HL-60 (cell line): ENCODE data around the gene SIGLEC6.
A peak's percentile ranks its signal among the peaks of the same experiment; 100 is the strongest.

ENCODE experiments used
- CTCF ChIP-seq: IDR thresholded peaks from one replicate; pipeline ENCODE4 v1.5.1; 2011; ENCODE audit warnings: low read length, control low read depth, inconsistent platforms; ENCODE audit not compliant: insufficient read depth
- POLR2AphosphoS5 ChIP-seq: IDR thresholded peaks from 2 replicates; pipeline ENCODE4 v1.6.1; 2012; ENCODE audit warnings: low read depth
- REST ChIP-seq: IDR thresholded peaks from 2 replicates; pipeline ENCODE4 v1.6.1; 2012; ENCODE audit warnings: low read depth; ENCODE audit not compliant: insufficient replicate concordance

- TF ChIP-seq CTCF (no peak), REST (no peak), POLR2AphosphoS5 (peak; percentile 97)
Observed at GRCh38 chr19:51546650-51547396, 15.4 kb upstream of the SIGLEC6 start.
